OCI-LY7 (cell line): Measurements from ENCODE around the gene FGF8.

Source experiments
- CTCF ChIP-seq: fragments of 200-600 bp; sonication (generic); conservative IDR thresholded peaks from 2 replicates; pipeline ENCODE4 v1.5.1; 2014; ENCODE audit warnings: mild to moderate bottlenecking, antibody characterized with exemption, low read length, moderate library complexity, mixed read lengths
- EZH2phosphoT487 ChIP-seq: fragments of 200-600 bp; sonication (generic); IDR thresholded peaks from 2 replicates; pipeline ENCODE4 v1.6.1; 2018; ENCODE audit warnings: low read depth, borderline replicate concordance, mild to moderate bottlenecking, mixed run types, antibody characterized with exemption, low read length, moderate library complexity, mixed read lengths

- TF ChIP-seq EZH2phosphoT487 (no peak), CTCF (no peak)
Observed at GRCh38 chr10:101812606-101813005, 36.7 kb upstream of the FGF8 start.
